ENCODE measurements around the gene SEPTIN10. TPM values are rescaled to one million over a fixed set of nuclear protein-coding genes. Genes with fewer than 3 reads are reported as not detected.

The SEPTIN10 gene
- total RNA-seq, 1 donor from 2014 or later, result 75.2 TPM

DNA sequence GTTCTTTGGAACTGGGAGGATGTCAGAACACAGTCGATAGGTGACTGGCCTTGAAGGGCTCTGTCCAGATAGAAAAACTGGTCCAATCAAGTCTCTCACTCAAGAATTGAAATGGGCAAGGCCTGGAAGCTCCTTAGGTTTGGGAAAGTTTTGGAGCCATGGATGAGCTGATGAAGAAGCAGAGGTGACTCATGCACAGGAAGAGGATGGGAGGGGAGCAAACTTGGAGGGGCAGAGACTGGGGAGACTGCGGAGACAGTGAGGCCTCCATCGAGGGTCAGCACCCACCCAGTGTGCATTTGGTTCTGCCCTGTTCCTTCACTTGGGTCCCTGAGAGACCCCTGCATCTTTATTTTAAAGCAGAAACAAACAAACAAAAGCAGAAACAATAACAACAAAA, 41.5 kb upstream of the SEPTIN10 start:
- TF ChIP-seq, protein P1, sequence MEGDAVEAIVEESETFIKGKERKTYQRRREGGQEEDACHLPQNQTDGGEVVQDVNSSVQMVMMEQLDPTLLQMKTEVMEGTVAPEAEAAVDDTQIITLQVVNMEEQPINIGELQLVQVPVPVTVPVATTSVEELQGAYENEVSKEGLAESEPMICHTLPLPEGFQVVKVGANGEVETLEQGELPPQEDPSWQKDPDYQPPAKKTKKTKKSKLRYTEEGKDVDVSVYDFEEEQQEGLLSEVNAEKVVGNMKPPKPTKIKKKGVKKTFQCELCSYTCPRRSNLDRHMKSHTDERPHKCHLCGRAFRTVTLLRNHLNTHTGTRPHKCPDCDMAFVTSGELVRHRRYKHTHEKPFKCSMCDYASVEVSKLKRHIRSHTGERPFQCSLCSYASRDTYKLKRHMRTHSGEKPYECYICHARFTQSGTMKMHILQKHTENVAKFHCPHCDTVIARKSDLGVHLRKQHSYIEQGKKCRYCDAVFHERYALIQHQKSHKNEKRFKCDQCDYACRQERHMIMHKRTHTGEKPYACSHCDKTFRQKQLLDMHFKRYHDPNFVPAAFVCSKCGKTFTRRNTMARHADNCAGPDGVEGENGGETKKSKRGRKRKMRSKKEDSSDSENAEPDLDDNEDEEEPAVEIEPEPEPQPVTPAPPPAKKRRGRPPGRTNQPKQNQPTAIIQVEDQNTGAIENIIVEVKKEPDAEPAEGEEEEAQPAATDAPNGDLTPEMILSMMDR (IDR thresholded peaks at IDR 0.05; ENCODE audit: partially characterized antibody, unreplicated experiment), result no peak
- H3K9me3 Mint-ChIP-seq (ENCODE audit: unreplicated experiment), result peaks cover 12% of the 10 kb centered on the region
- no peak overlapping the region for H3K27ac Mint-ChIP-seq (ENCODE audit: unreplicated experiment)
- H3K4me1 Mint-ChIP-seq (ENCODE audit: low read depth, unreplicated experiment), result peaks cover 29% of the 10 kb centered on the region
- no peaks in the 10 kb centered on the region for H3K36me3 Mint-ChIP-seq (ENCODE audit: unreplicated experiment)
- H3K27me3 Mint-ChIP-seq (ENCODE audit: unreplicated experiment), result peaks cover 5% of the 10 kb centered on the region
- no peak for DNase-seq
- no peak overlapping the region for H3K4me3 Mint-ChIP-seq (ENCODE audit: unreplicated experiment)

- Mint-ChIP-seq H3K4me3 (ENCODE audit: unreplicated experiment) (no peak overlapping the region), H3K36me3 (ENCODE audit: unreplicated experiment) (no peaks in the 10 kb centered on the region), H3K27ac (ENCODE audit: unreplicated experiment) (no peak overlapping the region), H3K27me3 (ENCODE audit: unreplicated experiment) (peaks cover 4% of the 10 kb centered on the region), H3K9me3 (ENCODE audit: unreplicated experiment) (peaks cover 11% of the 10 kb centered on the region), H3K4me1 (ENCODE audit: low read depth, unreplicated experiment) (peaks cover 22% of the 10 kb centered on the region)
- TF ChIP-seq, protein P1 (IDR thresholded peaks at IDR 0.05; ENCODE audit: partially characterized antibody, unreplicated experiment), result no peak
- DNase-seq, result no peak
Observed at GRCh38 chr2:109654326-109655050, 40.7 kb upstream of the SEPTIN10 start.

- Mint-ChIP-seq H3K9me3 (ENCODE audit: unreplicated experiment) (peaks cover 1% of the 10 kb centered on the region), H3K27me3 (ENCODE audit: unreplicated experiment) (no peaks in the 10 kb centered on the region), H3K27ac (ENCODE audit: unreplicated experiment) (no peak overlapping the region), H3K4me3 (ENCODE audit: unreplicated experiment) (no peak overlapping the region), H3K4me1 (ENCODE audit: low read depth, unreplicated experiment) (peaks cover 18% of the 10 kb centered on the region), H3K36me3 (ENCODE audit: unreplicated experiment) (no peaks in the 10 kb centered on the region)
- DNase-seq, result no peak
- TF ChIP-seq, protein P1 (IDR thresholded peaks at IDR 0.05; ENCODE audit: partially characterized antibody, unreplicated experiment), result no peak
Observed at GRCh38 chr2:109649736-109650695, 36.2 kb upstream of the SEPTIN10 start.

DNA sequence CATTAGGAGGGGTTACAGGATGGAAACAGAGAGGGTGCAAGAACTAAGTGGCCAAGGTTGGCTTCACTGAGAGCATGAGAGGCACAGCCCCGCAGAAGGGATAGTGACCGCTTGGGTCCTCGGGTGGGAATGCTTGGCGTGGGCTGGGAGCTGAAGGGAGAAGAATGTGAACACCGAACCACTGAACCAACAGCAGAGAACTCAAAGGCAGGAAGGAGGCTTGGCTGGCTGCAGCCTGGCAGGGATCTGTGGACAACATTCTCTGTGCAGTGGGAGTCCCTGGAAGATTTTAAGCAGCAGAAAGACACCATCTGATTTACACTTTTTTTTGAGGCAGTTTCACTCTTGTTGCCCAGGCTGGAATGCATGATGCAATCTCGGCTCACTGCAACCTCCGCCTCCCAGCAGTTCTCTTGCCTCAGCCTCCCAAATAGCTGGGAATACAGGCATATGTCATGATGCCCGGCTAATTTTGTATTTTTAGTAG, 34.3 kb upstream of the SEPTIN10 start:
- peaks cover 1% of the 10 kb centered on the region for H3K9me3 Mint-ChIP-seq (ENCODE audit: unreplicated experiment)
- no peaks in the 10 kb centered on the region for H3K36me3 Mint-ChIP-seq (ENCODE audit: unreplicated experiment)
- TF ChIP-seq, protein P1 (IDR thresholded peaks at IDR 0.05; ENCODE audit: partially characterized antibody, unreplicated experiment), result no peak
- peaks cover 24% of the 10 kb centered on the region for H3K4me1 Mint-ChIP-seq (ENCODE audit: low read depth, unreplicated experiment)
- H3K27ac Mint-ChIP-seq (ENCODE audit: unreplicated experiment), result no peak overlapping the region
- H3K4me3 Mint-ChIP-seq (ENCODE audit: unreplicated experiment), result no peak overlapping the region
- no peaks in the 10 kb centered on the region for H3K27me3 Mint-ChIP-seq (ENCODE audit: unreplicated experiment)
- no peak for DNase-seq

All from glutamatergic neuron (in vitro differentiated cells).